ENCODE results near the gene CHRM5. TPM values are rescaled to one million over a fixed set of nuclear protein-coding genes. Genes with fewer than 3 reads are reported as not detected.

CHRM5 gene
- total and polyA plus RNA-seq, 2 donors (not counting 3 experiments of a cell fraction or from before 2014, with no cell fraction given), result 0.03 TPM; not detected in 1

DNA sequence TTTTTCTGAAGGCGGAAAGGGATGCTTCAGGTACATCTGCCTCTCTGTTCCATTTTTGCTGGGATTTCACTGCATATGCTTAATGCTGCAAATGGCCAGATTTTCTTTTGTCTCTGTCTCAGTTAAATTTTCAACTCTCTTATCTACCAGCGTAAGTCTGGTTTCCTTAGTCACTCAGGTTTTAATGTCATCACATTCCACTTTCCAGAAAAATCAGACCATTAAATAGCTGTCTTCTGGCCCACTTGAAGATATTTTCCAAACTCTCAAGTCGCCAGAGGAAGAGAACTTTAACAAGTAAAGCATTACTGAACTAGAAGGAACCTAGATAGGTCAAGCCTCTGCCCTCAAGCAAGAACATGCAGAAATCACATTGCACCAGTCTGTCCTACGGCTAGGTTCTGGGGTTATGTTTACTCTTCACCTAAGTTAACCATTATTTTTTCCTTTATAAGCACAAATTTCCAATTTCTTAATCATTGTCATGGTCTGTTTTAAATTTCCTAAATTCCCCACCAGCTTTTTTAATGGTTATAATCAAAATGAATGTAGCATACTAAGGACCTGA, 44.2 kb downstream of the CHRM5 start:
- Histone ChIP-seq H3K36me3 (ENCODE audit: control insufficient read depth in 2 of 2, extremely low read depth in 1 of 2, insufficient read depth in 2 of 2, low read length in 2 of 2) (no peaks in the 10 kb centered on the region), H3K79me2 (ENCODE audit: control insufficient read depth, insufficient read depth, low read length) (peaks cover 1% of the 10 kb centered on the region), H3K9ac (replicated peaks; ENCODE audit: extremely low read depth, insufficient read depth, low read length) (no peak overlapping the region), H4K20me1 (replicated peaks; ENCODE audit: control insufficient read depth, extremely low read depth, insufficient read depth, low read length) (no peaks in the 10 kb centered on the region), H3K9me3 (replicated peaks; ENCODE audit: control insufficient read depth, insufficient read depth, low read length) (no peaks in the 10 kb centered on the region), H3K9me1 (replicated peaks; ENCODE audit: control insufficient read depth, extremely low read depth, insufficient read depth, low read length) (no peaks in the 10 kb centered on the region), H3K4me3 (replicated peaks in 1 of 3; ENCODE audit: insufficient read depth in 1 of 3, low read depth in 1 of 3, low read length in 3 of 3) (no peak overlapping the region), H3K27me3 (ENCODE audit: control insufficient read depth in 2 of 2, insufficient read depth in 2 of 2, low read length in 2 of 2) (no peaks in the 10 kb centered on the region), H3K27ac (ENCODE audit: insufficient read depth, low read depth, low read length) (no peak overlapping the region), H2AFZ (ENCODE audit: low read depth, low read length) (no peak overlapping the region), H3K4me1 (ENCODE audit: control insufficient read depth, extremely low read depth, insufficient read depth, low read length) (no peaks in the 10 kb centered on the region), H3K4me2 (ENCODE audit: insufficient read depth, low read length) (no peak overlapping the region)
- no peak for TF ChIP-seq FOS (IDR thresholded peaks at IDR 0.05; ENCODE audit: borderline replicate concordance, insufficient read depth, low read length)
- TF ChIP-seq MAX (IDR thresholded peaks at IDR 0.05; ENCODE audit: insufficient read depth, insufficient read length), result no peak
- no peak for TF ChIP-seq JUN (IDR thresholded peaks at IDR 0.05; ENCODE audit: borderline replicate concordance, insufficient read depth, insufficient read length, low read depth)
- no peak for TF ChIP-seq EZH2 (IDR thresholded peaks at IDR 0.05; ENCODE audit: borderline replicate concordance, low read depth, low read length, severe bottlenecking)
- TF ChIP-seq GATA2 (IDR thresholded peaks at IDR 0.05; ENCODE audit: insufficient read depth, insufficient read length, low read depth, low read length), result no peak
- TF ChIP-seq MYC (IDR thresholded peaks at IDR 0.05; ENCODE audit: low read depth, low read length), result no peak
- TF ChIP-seq CTCF (IDR thresholded peaks at IDR 0.05; ENCODE audit: extremely low read depth in 1 of 2, insufficient read depth in 1 of 2, low read depth in 1 of 2, low read length in 2 of 2), result no peak
- FAIRE-seq, result no peak
- intact Hi-C loops (cut with micrococcal nuclease) (no loop called here), dilution Hi-C loops (cut with MboI; ENCODE audit: extremely low pct_ligation_motif_present, low sequenced_read_pairs) (no loop called here)
- ChIA-PET CTCF (interaction anchor here (1.2 kb wide), 1 partner anchor 9 kb away, joined by 3 read pairs; no protein-coding TSS in a partner anchor), POLR2A (no interaction called here)
- BruUV-seq (replicated peaks), result no TSS peak
- DNase-seq (ENCODE audit: low read depth, low spot score), result no peak

Data from endothelial cell of umbilical vein (primary cell).